GM12878 (cell line): ENCODE measurements around the gene CTSW. TPM values are rescaled to one million over a fixed set of nuclear protein-coding genes. Genes with fewer than 3 reads are reported as not detected.
A peak's percentile ranks its signal among the peaks of the same experiment; 100 is the strongest.

ENCODE experiments used
- ATAC-seq: fragments of 200-7000 bp; cut with Tn5 transposase; 3 replicates; pipeline ENCODE4 v1.9.1; 2020; ENCODE audit warnings: mild to moderate bottlenecking, moderate library complexity
- BruUV-seq: library from RNA; stranded (reverse); fragments of 400-500 nt; replicated peaks from 2 replicates; lab custom pipeline; 2021; lab: Mats Ljungman, UMichigan
- CTCF ChIA-PET: fragments of 300-600 bp; sonication (Branson Sonifier 250); formaldehyde crosslinking; extraction: SDS; loops from one replicate; lab custom pipeline; 2021; ENCODE audit warnings: inconsistent platforms; lab: Yijun Ruan, JAX
- POLR2A ChIA-PET: fragments of 350-600 bp; formaldehyde crosslinking; extraction: SDS; loops from one replicate; lab custom pipeline; 2021; ENCODE audit warnings: inconsistent platforms; lab: Charles Lee
- RAD21 ChIA-PET: fragments of 300-600 bp; sonication (Branson Sonifier 250); formaldehyde crosslinking; loops from one replicate; lab custom pipeline; 2023; ENCODE audit warnings: antibody characterized with exemption; ENCODE audit not compliant: unreplicated experiment; lab: Charles Lee
- SMC1A ChIA-PET: fragments of 300-600 bp; sonication (Branson Sonifier 250); formaldehyde crosslinking; loops from one replicate; lab custom pipeline; 2023; ENCODE audit not compliant: unreplicated experiment, uncharacterized antibody; lab: Charles Lee
- DNase-seq: peaks from one replicate; pipeline ENCODE4 v3.0.0-alpha.2; 2011; ENCODE audit warnings: low read depth, low spot score
- FAIRE-seq: peaks from 3 replicates; lab custom pipeline; 2011; peaks lifted over from hg19 to GRCh38; lab: Jason Lieb, UNC
- H2AFZ ChIP-seq: 2 replicates; pipeline ENCODE4 v1.6.0; 2011; ENCODE audit warnings: low read depth, low read length, control low read depth; ENCODE audit not compliant: control insufficient read depth
- H3K27ac ChIP-seq: 2 replicates; pipeline ENCODE4 v1.5.1; 2011; ENCODE audit warnings: control low read depth; ENCODE audit not compliant: control insufficient read depth, insufficient read depth
- H3K27me3 ChIP-seq, 2 experiments: replicated peaks in 1 of 2; 2 replicates each; pipeline versions ENCODE4 v1.6.0 to v1.6.1; 2011; ENCODE audit warnings: low read length in 1 of 2; ENCODE audit not compliant: control insufficient read depth in 2 of 2, insufficient read depth in 2 of 2
- H3K36me3 ChIP-seq, 2 experiments: 2 replicates each; pipeline ENCODE4 v1.5.1; 2011; ENCODE audit warnings: low read length in 1 of 2; ENCODE audit not compliant: control insufficient read depth in 2 of 2, insufficient read depth in 2 of 2
- H3K4me1 ChIP-seq: 2 replicates; pipeline ENCODE4 v1.6.1; 2011; ENCODE audit warnings: mild to moderate bottlenecking, low read length, moderate library complexity, mixed read lengths; ENCODE audit not compliant: control insufficient read depth, insufficient read depth
- H3K4me2 ChIP-seq: 2 replicates; pipeline ENCODE4 v1.6.0; 2011; ENCODE audit warnings: control low read depth; ENCODE audit not compliant: control insufficient read depth, insufficient read depth
- H3K4me3 ChIP-seq: fragments of 200-600 bp; sonication (generic); 2 replicates; pipeline ENCODE4 v1.5.1; 2016
- H3K79me2 ChIP-seq: 2 replicates; pipeline ENCODE4 v1.6.0; 2011; ENCODE audit warnings: low read length; ENCODE audit not compliant: control insufficient read depth, insufficient read depth
- H3K9ac ChIP-seq: 2 replicates; pipeline ENCODE4 v1.8.0; 2011; ENCODE audit warnings: low read length, control low read depth, mixed read lengths; ENCODE audit not compliant: control insufficient read depth, insufficient read depth
- H3K9me3 ChIP-seq: replicated peaks from 3 replicates; pipeline ENCODE4 v1.5.1; 2011; ENCODE audit warnings: mild to moderate bottlenecking, low read length; ENCODE audit not compliant: control insufficient read depth, insufficient read depth
- H4K20me1 ChIP-seq: 2 replicates; pipeline ENCODE4 v1.6.0; 2011; ENCODE audit not compliant: control insufficient read depth, insufficient read depth
- BACH1 ChIP-seq: fragments of 450-650 bp; IDR thresholded peaks from 2 replicates; pipeline ENCODE4 v1.6.1; 2017; ENCODE audit warnings: mild to moderate bottlenecking, borderline replicate concordance
- CBX5 ChIP-seq: sonication (generic); IDR thresholded peaks from 2 replicates; pipeline ENCODE4 v1.6.1; 2016; ENCODE audit warnings: low read depth, moderate library complexity, mild to moderate bottlenecking, inconsistent platforms
- POLR2A ChIP-seq: IDR thresholded peaks from 2 replicates; pipeline ENCODE4 v1.6.1; 2011; ENCODE audit warnings: low read depth, mild to moderate bottlenecking, low read length
- SIN3A ChIP-seq: IDR thresholded peaks from 2 replicates; pipeline ENCODE4 v1.6.1; 2012; ENCODE audit warnings: low read depth, low read length, improper control_type of control experiment
- ZBTB40 ChIP-seq: fragments of 450-650 bp; IDR thresholded peaks from 2 replicates; pipeline ENCODE4 v1.6.1; 2016; ENCODE audit warnings: mild to moderate bottlenecking, moderate library complexity, borderline replicate concordance
- WGBS: methylation state at CpG from one replicate; pipeline ENCODE4 v1.1.6; 2016; ENCODE audit warnings: low lambda C conversion rate; ENCODE audit not compliant: insufficient replicate concordance, insufficient coverage; ENCODE audit errors: missing lambda C conversion rate; 5-methylcytosine and 5-hydroxymethylcytosine counted together
- in situ Hi-C: fragments of 300-500 bp; cut with MboI; formaldehyde crosslinking; loops from 9 replicates; pipeline ENCODE4 v1.14.3; 2018; ENCODE audit warnings: mixed read lengths
- intact Hi-C: fragments of 100-400 bp; cut with micrococcal nuclease; formaldehyde crosslinking; loops from one replicate; pipeline ENCODE4 v1.14.2; 2022; ENCODE audit not compliant: unreplicated experiment
- polyA plus RNA-seq, 11 experiments: library from polyadenylated mRNA; depleted of rRNA in 4 of 11; unstranded in 6 of 11; stranded (reverse) in 5 of 11; fragments of >200 nt; fragmentation: Nextera tagmentation in 4 of 11; fragmentation: Illumina TruSeq in 1 of 11; extraction: Ambion mirVana in 4 of 11; extraction: Trizol in 1 of 11; gene quantifications; 1 replicate in 1 of 11; 2 replicates in 10 of 11; pipeline versions ENCODE4 v1.2.1 to v1.2.3, GENCODE V29; 2011 to 2016; ENCODE audit warnings: inconsistent platforms in 2 of 11, missing spikeins in 2 of 11, low read depth in 1 of 11
- total RNA-seq, 4 experiments: library from RNA; depleted of rRNA in 3 of 4; stranded (reverse); fragments of >200 nt in 3 of 4; fragmentation: Illumina TruSeq in 1 of 4; extraction: Trizol in 1 of 4; gene quantifications; 2 replicates each; pipeline versions ENCODE4 v1.2.1 to v1.2.3, GENCODE V29; 2013 to 2021

The CTSW gene
- total and polyA plus RNA-seq, 10 of the 15 experiments (the other 5 are each of a cell fraction or from before 2014, with no cell fraction given), result 0.53 to 12.0 (median 1.7) TPM

GRCh38 chr11:65872586-65873317 lies 6.9 kb upstream of the CTSW start, which contains the start of gene EFEMP2:
EFEMP2 (minus strand) TSS chr11:65872800; CDS start chr11:65872354, 446 bp downstream.
- no peaks in the 10 kb centered on the region for H3K79me2 ChIP-seq
- POLR2A ChIA-PET, result interaction anchor here (0.6 to 4.5 kb wide), 8 partner anchors 12 to 397 kb away, joined by 3 to 44 read pairs (median 12); partner anchors contain the start of genes CCDC85B, FIBP and MUS81
- ATAC-seq, result no peak
- CTCF ChIA-PET, result interaction anchor here (1.8 to 4.5 kb wide), 6 partner anchors 12 to 18 kb away, joined by 7 to 66 read pairs (median 22); partner anchors contain the start of genes CCDC85B, CFL1, FIBP and MUS81
- no peaks in the 10 kb centered on the region for H4K20me1 ChIP-seq
- intact Hi-C loops, result no loop called here
- RAD21 ChIA-PET, result interaction anchor here (0.6 to 2.0 kb wide), 4 partner anchors 13 to 116 kb away, joined by 3 to 21 read pairs (median 4); partner anchors contain the start of gene FIBP
- peak within 1 kb of the TSS; percentile 82 for H3K9ac ChIP-seq
- BruUV-seq, result TSS peak; percentile 96
- FAIRE-seq, result no peak
- in situ Hi-C loops, result loop anchor here (25.0 kb wide), 1 partner anchor 1635 kb away; the partner anchor contains the start of genes DNAJC4, FKBP2, NUDT22 and PPP1R14B
- DNase-seq, result no peak
- H3K9me3 ChIP-seq, result no peaks in the 10 kb centered on the region
- H2AFZ ChIP-seq, result peak within 1 kb of the TSS; percentile 73
- no peaks in the 10 kb centered on the region for H3K27me3 ChIP-seq
- 0 out of 2 replicates have a peak, but pooled peaks have one; percentile 30 for TF ChIP-seq POLR2A
- TF ChIP-seq ZBTB40, result 0 out of 2 replicates have a peak, but pooled peaks have one; percentile 45
- no peak for TF ChIP-seq CBX5
- no peak for TF ChIP-seq SIN3A
- 0 out of 2 replicates have a peak, but pooled peaks have one; percentile 17 for TF ChIP-seq BACH1
- TF ChIP-seq, all 136 proteins: peak for 3
- SMC1A ChIA-PET, result interaction anchor here (2.1 kb wide), 1 partner anchor 14 kb away, joined by 13 read pairs; the partner anchor contains the start of genes CFL1 and MUS81
- 3% methylated on average over 31 of the region's 69 CpGs for WGBS
- Histone ChIP-seq H3K4me1 (peaks cover 11% of the 10 kb centered on the region), H3K4me2 (peak within 1 kb of the TSS; percentile 96), H3K36me3 (peaks cover 0 to 3% of the 10 kb centered on the region in 2 experiments; a peak in 2 of 4 replicates), H3K27ac (peak within 1 kb of the TSS; percentile 51), H3K4me3 (peak within 1 kb of the TSS; percentile 87)
